ENCODE measurements around the gene PEAK3. TPM values are rescaled to one million over a fixed set of nuclear protein-coding genes. Genes with fewer than 3 reads are reported as not detected.

PEAK3 gene
- total RNA-seq, 4 donors from 2014 or later: 1.2 to 5.8 (median 2.6) TPM

DNA sequence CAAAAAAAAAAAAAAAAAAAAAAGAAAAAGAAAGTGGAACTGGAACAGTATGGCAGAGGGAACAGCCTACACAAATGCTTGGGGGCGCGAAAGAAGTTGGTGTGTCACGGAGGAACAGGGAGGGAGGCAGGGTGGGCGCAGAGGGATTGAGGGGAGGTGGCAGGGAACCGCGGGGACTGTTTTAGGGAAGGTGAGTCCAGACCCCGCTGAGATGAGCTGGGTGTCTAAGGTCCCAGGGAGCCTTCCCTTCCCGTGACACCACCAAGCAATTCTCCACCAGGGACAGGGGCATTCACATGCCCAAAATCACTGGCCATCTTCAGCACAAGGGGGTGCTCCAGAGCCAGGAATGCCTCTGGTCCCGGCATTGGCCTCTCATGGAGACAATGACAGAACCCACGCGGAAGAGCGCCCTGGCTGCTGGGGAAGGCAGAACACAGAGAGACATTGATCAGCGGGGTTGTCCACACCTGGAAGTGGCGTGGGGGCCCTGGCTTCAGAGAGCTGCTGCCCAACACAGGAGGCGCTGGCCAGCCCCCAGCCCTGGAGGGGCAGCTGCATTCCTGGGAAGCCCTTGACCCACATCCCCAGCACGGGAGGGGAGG, 6.9 kb downstream of the PEAK3 start:
- no peaks in the 10 kb centered on the region for H3K27me3 ChIP-seq
- H3K4me1 ChIP-seq: peaks cover 7 to 57% (median 27%) of the 10 kb centered on the region in 4 donors
- TF ChIP-seq, protein P1, sequence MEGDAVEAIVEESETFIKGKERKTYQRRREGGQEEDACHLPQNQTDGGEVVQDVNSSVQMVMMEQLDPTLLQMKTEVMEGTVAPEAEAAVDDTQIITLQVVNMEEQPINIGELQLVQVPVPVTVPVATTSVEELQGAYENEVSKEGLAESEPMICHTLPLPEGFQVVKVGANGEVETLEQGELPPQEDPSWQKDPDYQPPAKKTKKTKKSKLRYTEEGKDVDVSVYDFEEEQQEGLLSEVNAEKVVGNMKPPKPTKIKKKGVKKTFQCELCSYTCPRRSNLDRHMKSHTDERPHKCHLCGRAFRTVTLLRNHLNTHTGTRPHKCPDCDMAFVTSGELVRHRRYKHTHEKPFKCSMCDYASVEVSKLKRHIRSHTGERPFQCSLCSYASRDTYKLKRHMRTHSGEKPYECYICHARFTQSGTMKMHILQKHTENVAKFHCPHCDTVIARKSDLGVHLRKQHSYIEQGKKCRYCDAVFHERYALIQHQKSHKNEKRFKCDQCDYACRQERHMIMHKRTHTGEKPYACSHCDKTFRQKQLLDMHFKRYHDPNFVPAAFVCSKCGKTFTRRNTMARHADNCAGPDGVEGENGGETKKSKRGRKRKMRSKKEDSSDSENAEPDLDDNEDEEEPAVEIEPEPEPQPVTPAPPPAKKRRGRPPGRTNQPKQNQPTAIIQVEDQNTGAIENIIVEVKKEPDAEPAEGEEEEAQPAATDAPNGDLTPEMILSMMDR (IDR thresholded peaks at IDR 0.05): peak; percentile 41 to 79 (median 73)
- no peak for TF ChIP-seq POLR2A (IDR thresholded peaks at IDR 0.05)
- H3K4me3 ChIP-seq: no peak overlapping the region
- DNase-seq: peak; percentile 66 to 86 (median 77)
- no peaks in the 10 kb centered on the region for H3K9me3 ChIP-seq
- H3K27ac ChIP-seq: peak overlapping the region in 3 of 4 donors; percentile 43 to 57 (median 55)
- peaks cover 0 to 19% (median 0%) of the 10 kb centered on the region in 3 donors for H3K36me3 ChIP-seq

DNA sequence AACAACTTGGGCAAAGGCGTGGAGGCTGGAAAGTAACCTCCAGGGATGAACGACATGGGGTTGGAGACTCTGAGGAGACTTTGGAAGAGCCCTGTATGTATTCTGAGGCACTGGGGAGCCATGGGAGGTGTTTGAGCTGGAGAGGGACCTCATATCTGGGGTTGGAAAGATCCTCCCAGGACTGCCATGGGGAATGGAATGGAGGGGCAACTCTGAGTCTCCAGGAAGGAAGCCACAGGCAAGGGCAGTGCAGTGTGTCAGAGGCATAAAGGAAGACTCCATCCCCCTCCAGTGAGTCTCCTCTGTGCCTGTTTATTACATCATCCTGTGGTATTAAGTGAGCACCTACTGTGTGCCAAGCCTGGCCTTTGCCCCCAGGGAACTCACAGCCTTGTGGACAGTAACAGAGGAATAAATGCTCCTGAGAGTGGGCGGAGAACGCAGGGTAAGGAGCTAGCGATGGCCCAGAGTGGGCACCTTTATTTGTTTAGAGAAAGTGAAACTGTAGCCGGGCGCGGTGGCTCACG, 7.7 kb downstream of the PEAK3 start:
- H3K27ac ChIP-seq: peak overlapping the region; percentile 98 to 99 (median 98)
- TF ChIP-seq, protein P1 (IDR thresholded peaks at IDR 0.05): no peak
- no peak for TF ChIP-seq POLR2A (IDR thresholded peaks at IDR 0.05)
- peaks cover 0 to 19% (median 0%) of the 10 kb centered on the region in 3 donors for H3K36me3 ChIP-seq
- no peaks in the 10 kb centered on the region for H3K9me3 ChIP-seq
- peaks cover 7 to 57% (median 27%) of the 10 kb centered on the region in 4 donors for H3K4me1 ChIP-seq
- no peak for DNase-seq
- peak overlapping the region in 2 of 4 donors; percentile 26 to 98 for H3K4me3 ChIP-seq
- H3K27me3 ChIP-seq: no peaks in the 10 kb centered on the region

DNA sequence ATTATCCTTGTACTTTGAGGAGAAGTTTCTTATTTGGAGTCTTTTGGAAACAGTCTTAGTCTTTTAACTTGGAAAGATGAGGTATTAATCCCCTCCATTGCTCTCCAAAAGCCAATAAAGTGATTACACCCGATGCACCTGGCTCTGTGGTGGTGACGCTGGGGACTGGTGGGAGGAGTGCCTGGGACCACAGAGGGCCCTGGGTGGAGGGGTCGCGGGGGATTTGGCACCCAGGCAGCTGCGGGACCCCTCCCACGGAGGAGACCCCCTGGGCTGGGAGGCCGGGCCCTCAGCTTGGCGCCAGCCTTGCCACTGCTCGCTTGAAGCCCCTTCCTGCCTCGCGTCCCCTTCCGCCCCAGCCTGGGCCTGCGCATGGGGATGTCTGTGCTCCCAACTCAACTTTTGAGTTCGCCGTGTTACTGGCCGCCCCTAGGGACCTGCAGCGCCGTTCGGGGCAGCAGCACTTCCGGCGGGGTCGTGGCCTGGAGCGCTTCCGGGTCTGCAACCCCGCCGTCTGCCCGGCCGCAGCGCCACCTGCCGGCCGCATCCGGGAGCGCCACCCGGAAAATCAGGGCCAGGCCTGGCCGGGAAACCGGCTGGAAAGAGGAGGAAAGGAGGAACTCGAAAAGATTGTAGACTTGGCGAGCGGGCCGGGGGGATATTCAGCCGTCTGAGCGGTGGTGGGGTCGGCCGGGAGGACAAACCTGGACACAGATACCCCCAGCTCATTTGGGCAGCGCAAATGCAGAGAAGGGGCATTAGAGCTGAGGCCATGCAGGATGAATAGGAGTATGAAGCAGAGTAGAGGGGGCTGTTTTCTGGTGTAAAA, 8.4 kb downstream of the PEAK3 start:
- DNase-seq: peak; percentile 87 to 92 (median 89)
- no peaks in the 10 kb centered on the region for H3K27me3 ChIP-seq

DNA sequence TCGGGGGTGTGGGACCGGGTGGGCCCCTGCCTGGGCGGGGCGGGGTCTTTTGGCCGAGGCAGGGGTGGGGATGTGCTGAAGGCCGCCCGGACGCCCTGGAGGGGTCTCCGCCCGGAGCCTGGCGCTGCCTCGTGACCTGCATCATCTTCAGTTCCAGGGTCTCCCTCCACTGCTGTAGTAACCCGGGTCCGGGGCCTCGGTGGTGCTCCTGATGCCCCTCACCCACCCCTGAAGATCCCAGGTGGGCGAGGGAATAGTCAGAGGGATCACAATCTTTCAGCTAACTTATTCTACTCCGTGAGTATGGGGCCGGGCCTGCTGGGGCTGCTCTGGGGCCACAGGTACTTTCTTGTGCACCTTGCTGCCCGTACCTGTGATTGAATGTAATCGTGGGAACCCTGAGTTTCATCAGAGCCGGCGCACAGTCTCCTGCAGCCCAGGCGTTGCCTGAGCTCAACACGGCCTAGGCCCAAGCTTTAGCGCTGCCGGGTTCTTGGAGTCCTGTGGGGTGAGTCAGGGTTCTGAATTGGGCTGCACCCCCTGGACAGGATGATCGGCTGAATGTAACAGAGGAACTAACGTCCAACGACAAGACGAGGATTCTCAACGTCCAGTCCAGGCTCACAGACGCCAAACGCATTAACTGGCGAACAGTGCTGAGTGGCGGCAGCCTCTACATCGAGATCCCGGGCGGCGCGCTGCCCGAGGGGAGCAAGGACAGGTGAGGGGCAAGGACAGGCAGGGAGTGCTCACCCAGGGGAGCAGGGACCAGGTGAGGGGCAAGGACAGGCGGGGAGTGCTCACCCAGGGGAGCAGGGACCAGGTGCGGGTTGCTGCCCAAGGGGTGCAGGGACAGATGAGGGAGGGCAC, 10.5 kb downstream of the PEAK3 start:
- H3K27me3 ChIP-seq: no peaks in the 10 kb centered on the region
- TF ChIP-seq POLR2A (IDR thresholded peaks at IDR 0.05): no peak
- TF ChIP-seq, protein P1 (IDR thresholded peaks at IDR 0.05): no peak
- no peaks in the 10 kb centered on the region for H3K9me3 ChIP-seq
- H3K4me3 ChIP-seq: peak overlapping the region; percentile 87 to 98 (median 92)
- peaks cover 9 to 60% (median 33%) of the 10 kb centered on the region in 4 donors for H3K4me1 ChIP-seq
- DNase-seq: peak in 1 of 3 donors; percentile 64
- H3K36me3 ChIP-seq: peaks cover 0 to 19% (median 0%) of the 10 kb centered on the region in 3 donors
- H3K27ac ChIP-seq: peak overlapping the region; percentile 98 to 99 (median 98)

More for the DNA sequence above, 8.4 kb downstream of the PEAK3 start:
- TF ChIP-seq, protein P1 (IDR thresholded peaks at IDR 0.05): peak; percentile 95 to 100 (median 98)
- TF ChIP-seq POLR2A (IDR thresholded peaks at IDR 0.05): no peak
- Histone ChIP-seq H3K4me1 (peaks cover 7 to 57% (median 27%) of the 10 kb centered on the region in 4 donors), H3K9me3 (no peaks in the 10 kb centered on the region), H3K36me3 (peaks cover 0 to 19% (median 0%) of the 10 kb centered on the region in 3 donors), H3K4me3 (peak overlapping the region in 3 of 4 donors; percentile 26 to 98 (median 93)), H3K27ac (peak overlapping the region; percentile 98 to 99 (median 98))
